Activated gamma-delta T cell (primary cell): Measurements from ENCODE around the gene TM4SF18.
"Not testable (repeated sequence)": the region's sequence is repeated elsewhere in the genome, so short reads cannot be mapped to it uniquely, and the experiment has no call there.

Experiments
- DNase-seq: peaks from one replicate; lab custom pipeline; 2025; lab: John Stamatoyannopoulos, UW
- total RNA-seq, 2 donors: gene quantifications; one replicate each; lab custom pipeline; 2026; lab: John Stamatoyannopoulos, UW

The TM4SF18 gene
- total RNA-seq: 0 reads per million in 2 donors

GRCh38 chr3:149333176-149333859 lies at the start of gene TM4SF18:
Gene TM4SF18, minus strand, starts transcription at chr3:149333636. Its CDS starts 254 bp downstream, at chr3:149333382.
- no peak for DNase-seq

GRCh38 chr3:149382518-149382917 lies 49.1 kb upstream of the TM4SF18 start:
- no peak for DNase-seq

- no peak for DNase-seq
Measured at GRCh38 chr3:149382101-149382467, 48.6 kb upstream of the TM4SF18 start.

- DNase-seq: no peak
Measured at GRCh38 chr3:149381173-149382100, 48.0 kb upstream of the TM4SF18 start.

- DNase-seq: not testable (repeated sequence)
Measured at GRCh38 chr3:149380220-149380619, 46.8 kb upstream of the TM4SF18 start.

- DNase-seq: no peak
Measured at GRCh38 chr3:149378478-149379309, 45.3 kb upstream of the TM4SF18 start.

- no peak for DNase-seq
Measured at GRCh38 chr3:149377408-149378364, 44.2 kb upstream of the TM4SF18 start, which contains the start of gene TM4SF1. Gene TM4SF1, minus strand, starts transcription at chr3:149377649. Its CDS starts 102 bp downstream, at chr3:149377547.

GRCh38 chr3:149376718-149377407 lies 43.4 kb upstream of the TM4SF18 start:
- DNase-seq: no peak

GRCh38 chr3:149375501-149376196 lies 42.2 kb upstream of the TM4SF18 start:
- DNase-seq: no peak

- DNase-seq: no peak
Measured at GRCh38 chr3:149374793-149375500, 41.5 kb upstream of the TM4SF18 start.

GRCh38 chr3:149374391-149374790 lies 41.0 kb upstream of the TM4SF18 start:
- DNase-seq: no peak

- DNase-seq: no peak
Measured at GRCh38 chr3:149373235-149374125, 40.0 kb upstream of the TM4SF18 start.

- no peak for DNase-seq
Measured at GRCh38 chr3:149371723-149372114, 38.3 kb upstream of the TM4SF18 start.

- no peak for DNase-seq
Measured at GRCh38 chr3:149371001-149371722, 37.7 kb upstream of the TM4SF18 start.

- DNase-seq: no peak
Measured at GRCh38 chr3:149369991-149370866, 36.8 kb upstream of the TM4SF18 start.
